GM21390 (cell line): Measurements from ENCODE around the gene DPP3.
"Not testable (repeated sequence)": the region's sequence is repeated elsewhere in the genome, so short reads cannot be mapped to it uniquely, and the experiment has no call there.

Source experiments
- ATAC-seq: cut with Tn5 transposase; IDR thresholded peaks from one replicate; pipeline ENCODE4 v1.9.1; 2021; ENCODE audit not compliant: unreplicated experiment

Gene DPP3

GRCh38 chr11:66464116-66464515, 16.1 kb upstream of the DPP3 start:
- ATAC-seq = not testable (repeated sequence)

GRCh38 chr11:66464916-66465315, 15.3 kb upstream of the DPP3 start:
- no peak for ATAC-seq

- no peak for ATAC-seq
Measured at GRCh38 chr11:66465373-66466224, 14.6 kb upstream of the DPP3 start.

- peak; percentile 66 for ATAC-seq
Measured at GRCh38 chr11:66466225-66467033, 13.8 kb upstream of the DPP3 start, which contains the start of gene PELI3. Gene PELI3 (plus strand): TSS chr11:66466905. CDS start chr11:66468129, 1,224 bp downstream.

- ATAC-seq = peak; percentile 30
Measured at GRCh38 chr11:66467034-66467659, 13.1 kb upstream of the DPP3 start.

GRCh38 chr11:66467756-66468155, 12.5 kb upstream of the DPP3 start:
- no peak for ATAC-seq

GRCh38 chr11:66468691-66469090, 11.5 kb upstream of the DPP3 start:
- ATAC-seq = no peak

GRCh38 chr11:66469441-66469840, 10.8 kb upstream of the DPP3 start:
- no peak for ATAC-seq

- no peak for ATAC-seq
Measured at GRCh38 chr11:66470015-66470414, 10.2 kb upstream of the DPP3 start.

GRCh38 chr11:66471142-66471541, 9.1 kb upstream of the DPP3 start:
- no peak for ATAC-seq

GRCh38 chr11:66472054-66472453, 8.2 kb upstream of the DPP3 start:
- no peak for ATAC-seq

GRCh38 chr11:66473167-66473566, 7.1 kb upstream of the DPP3 start:
- ATAC-seq = no peak

- no peak for ATAC-seq
Measured at GRCh38 chr11:66473608-66474515, 6.4 kb upstream of the DPP3 start.

- no peak for ATAC-seq
Measured at GRCh38 chr11:66475349-66476172, 4.7 kb upstream of the DPP3 start.

- no peak for ATAC-seq
Measured at GRCh38 chr11:66476173-66476840, 3.9 kb upstream of the DPP3 start.

- ATAC-seq = no peak
Measured at GRCh38 chr11:66476841-66477251, 3.4 kb upstream of the DPP3 start.

- ATAC-seq = no peak
Measured at GRCh38 chr11:66477263-66478201, 2.7 kb upstream of the DPP3 start.
